SU-DHL-6 (cell line): ENCODE data around the gene NCAPH2.

ENCODE experiments used
- H2AFZ ChIP-seq: fragments of 200-600 bp; sonication (generic); 2 replicates; pipeline ENCODE4 v1.6.1; 2014; ENCODE audit warnings: low read depth, mild to moderate bottlenecking, moderate library complexity, mixed read lengths, antibody characterized with exemption, low read length; ENCODE audit not compliant: severe bottlenecking
- H3F3A ChIP-seq: fragments of 200-600 bp; shearing (Covaris generic); 2 replicates; pipeline ENCODE4 v1.6.0; 2016; ENCODE audit warnings: antibody characterized with exemption, mild to moderate bottlenecking; ENCODE audit not compliant: insufficient read depth
- H3K27ac ChIP-seq: fragments of 200-600 bp; sonication (generic); 2 replicates; pipeline ENCODE4 v1.5.1; 2016; ENCODE audit warnings: low read depth, mild to moderate bottlenecking, low read length, moderate library complexity, mixed read lengths
- H3K27me3 ChIP-seq: fragments of 200-600 bp; sonication (generic), shearing (Covaris generic); 2 replicates; pipeline ENCODE4 v1.6.0; 2014; ENCODE audit warnings: mild to moderate bottlenecking, low read length
- H3K36me3 ChIP-seq: fragments of 200-600 bp; sonication (generic); 2 replicates; pipeline ENCODE4 v1.6.1; 2014; ENCODE audit warnings: mild to moderate bottlenecking, low read length, mixed read lengths
- H3K4me2 ChIP-seq: fragments of 300-600, 200-600 bp; shearing (Covaris generic), sonication (generic); 2 replicates; pipeline ENCODE4 v1.6.0; 2014; ENCODE audit warnings: low read length, low read depth, mild to moderate bottlenecking; ENCODE audit not compliant: poor library complexity, severe bottlenecking
- H3K4me3 ChIP-seq: fragments of 200-600 bp; sonication (generic); 2 replicates; pipeline ENCODE4 v1.5.1; 2014; ENCODE audit warnings: antibody characterized with exemption, low read length, mild to moderate bottlenecking, mixed read lengths; ENCODE audit not compliant: insufficient read depth, poor library complexity, severe bottlenecking
- H3K79me2 ChIP-seq: fragments of 200-600 bp; sonication (generic); 2 replicates; pipeline ENCODE4 v1.6.1; 2014; ENCODE audit warnings: mild to moderate bottlenecking, low read length, moderate library complexity; ENCODE audit not compliant: insufficient read depth
- H3K9ac ChIP-seq: fragments of 200-600 bp; sonication (generic); 2 replicates; pipeline ENCODE4 v1.7.0; 2014; ENCODE audit warnings: mild to moderate bottlenecking, low read length
- H3K9me2 ChIP-seq: fragments of 200-600 bp; sonication (generic); replicated peaks from 2 replicates; pipeline ENCODE4 v1.6.1; 2014; ENCODE audit warnings: low read length; ENCODE audit not compliant: insufficient read depth
- H3K9me3 ChIP-seq: fragments of 200-600 bp; sonication (generic); 2 replicates; pipeline ENCODE4 v1.6.1; 2014; ENCODE audit warnings: low read length, mixed read lengths; ENCODE audit not compliant: insufficient read depth
- H4K20me1 ChIP-seq: fragments of 200-600 bp; sonication (generic); 2 replicates; pipeline ENCODE4 v1.6.1; 2014; ENCODE audit warnings: low read depth, mild to moderate bottlenecking, antibody characterized with exemption, low read length, moderate library complexity, mixed read lengths
- CTCF ChIP-seq: fragments of 200-600 bp; sonication (generic); IDR thresholded peaks from one replicate; pipeline ENCODE4 v1.5.1; 2017; ENCODE audit warnings: antibody characterized with exemption, mild to moderate bottlenecking, low read length, moderate library complexity; ENCODE audit not compliant: insufficient read depth, poor library complexity, severe bottlenecking
- EZH2phosphoT487 ChIP-seq: fragments of 200-600 bp; sonication (generic), shearing (Covaris generic); conservative IDR thresholded peaks from 2 replicates; pipeline ENCODE4 v1.6.1; 2018; ENCODE audit warnings: mild to moderate bottlenecking, antibody characterized with exemption, low read length, moderate library complexity, mixed read lengths

NCAPH2 gene

DNA sequence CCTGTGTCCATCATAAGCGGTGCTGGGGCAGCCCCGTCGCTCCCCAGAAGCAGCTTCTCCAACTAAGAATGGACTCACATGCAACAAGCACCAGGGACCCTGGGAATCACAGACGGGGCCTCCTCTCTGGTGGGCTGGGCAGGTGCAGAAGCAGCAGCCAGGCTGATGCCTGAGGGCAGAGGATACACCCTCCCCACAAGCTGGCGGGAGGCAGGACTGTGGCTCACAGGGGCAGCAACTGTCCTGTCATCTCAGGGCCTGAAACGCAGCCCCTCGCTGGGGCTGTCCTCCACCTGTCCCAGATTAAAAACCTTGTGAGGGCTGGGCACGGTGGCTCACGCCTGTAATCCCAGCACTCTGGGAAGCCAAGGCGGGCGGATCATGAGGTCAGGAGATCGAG lies 30.1 kb upstream of the NCAPH2 start:
- no peak for TF ChIP-seq EZH2phosphoT487
- Histone ChIP-seq H3K36me3 (no peaks in the 10 kb centered on the region), H3K27me3 (no peaks in the 10 kb centered on the region), H3K9me2 (no peaks in the 10 kb centered on the region), H3K9ac (no peak overlapping the region), H3K4me3 (no peak overlapping the region), H3K79me2 (peaks cover 18% of the 10 kb centered on the region), H2AFZ (no peak overlapping the region), H3K27ac (no peak overlapping the region), H3K4me2 (no peak overlapping the region), H3F3A (peaks cover 9% of the 10 kb centered on the region; the same call in 1 of the 2 replicates), H4K20me1 (no peaks in the 10 kb centered on the region), H3K9me3 (no peaks in the 10 kb centered on the region)

- no peaks in the 10 kb centered on the region for H3K27me3 ChIP-seq
- no peak overlapping the region for H3K9ac ChIP-seq
- no peak overlapping the region for H3K27ac ChIP-seq
- no peaks in the 10 kb centered on the region for H3K36me3 ChIP-seq
- 0 out of 2 replicates have a peak, but pooled peaks cover 4% of the 10 kb centered on the region for H3F3A ChIP-seq
- no peaks in the 10 kb centered on the region for H3K9me2 ChIP-seq
- TF ChIP-seq CTCF (no peak), EZH2phosphoT487 (no peak)
- H3K4me2 ChIP-seq, result no peak overlapping the region
- H3K4me3 ChIP-seq, result no peak overlapping the region
- H4K20me1 ChIP-seq, result no peaks in the 10 kb centered on the region
- no peaks in the 10 kb centered on the region for H3K79me2 ChIP-seq
- H3K9me3 ChIP-seq, result no peaks in the 10 kb centered on the region
- no peak overlapping the region for H2AFZ ChIP-seq
Observed at GRCh38 chr22:50479721-50480120, 28.3 kb upstream of the NCAPH2 start.

GRCh38 chr22:50481045-50481439 lies 27.0 kb upstream of the NCAPH2 start:
- Histone ChIP-seq H3K4me2 (peak overlapping the region; percentile 56), H3F3A (peaks cover 7% of the 10 kb centered on the region; the same call in 1 of the 2 replicates), H4K20me1 (no peaks in the 10 kb centered on the region), H3K36me3 (no peaks in the 10 kb centered on the region), H2AFZ (no peak overlapping the region), H3K9ac (peak overlapping the region; percentile 60; the same call in 1 of the 2 replicates), H3K27ac (no peak overlapping the region), H3K9me2 (no peaks in the 10 kb centered on the region), H3K79me2 (no peaks in the 10 kb centered on the region), H3K27me3 (no peaks in the 10 kb centered on the region), H3K4me3 (peak overlapping the region; percentile 49), H3K9me3 (no peaks in the 10 kb centered on the region)
- TF ChIP-seq EZH2phosphoT487, result no peak
- no peak for TF ChIP-seq CTCF

DNA sequence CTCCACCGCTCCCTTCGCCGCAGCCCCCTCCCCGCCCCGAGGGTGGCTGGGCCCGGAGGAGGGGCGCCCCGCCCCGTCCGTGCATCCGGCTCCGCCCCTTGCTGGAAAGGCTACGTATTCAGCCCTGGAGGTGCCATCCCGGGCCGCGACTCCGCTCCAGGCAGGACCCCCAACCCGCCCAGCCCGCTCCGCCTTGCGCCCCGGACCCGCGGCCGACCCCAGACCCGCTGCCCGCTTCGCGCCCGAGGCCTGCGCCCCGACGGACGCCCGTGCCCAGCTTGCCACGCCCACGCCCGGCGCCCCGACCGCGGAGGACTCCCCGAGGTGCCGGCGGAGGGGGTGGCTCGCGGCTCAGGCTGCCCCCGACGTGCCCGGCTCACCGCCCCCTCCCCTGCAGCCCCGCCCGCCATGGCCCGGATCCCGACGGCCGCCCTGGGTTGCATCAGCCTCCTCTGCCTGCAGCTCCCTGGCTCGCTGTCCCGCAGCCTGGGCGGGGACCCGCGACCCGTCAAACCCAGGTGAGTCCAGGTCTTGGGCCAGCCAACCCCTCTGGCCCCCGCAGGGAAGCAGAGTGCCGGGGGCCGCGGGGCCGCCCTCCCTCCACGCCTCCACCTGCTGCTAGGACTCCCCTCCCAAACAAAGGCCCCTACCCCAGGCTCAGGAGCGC lies 26.5 kb upstream of the NCAPH2 start, which contains the start of gene ADM2:
Gene ADM2, plus strand, starts transcription at position 104 of the 667 bp plus-strand sequence. Its CDS starts 305 bp downstream, at position 409.
- H3K27ac ChIP-seq, result no peak within 1 kb of the TSS
- H4K20me1 ChIP-seq, result no peaks in the 10 kb centered on the region
- H3K9ac ChIP-seq, result peak within 1 kb of the TSS; percentile 60
- no peak within 1 kb of the TSS for H2AFZ ChIP-seq
- H3F3A ChIP-seq, result peaks cover 11% of the 10 kb centered on the region; the same call in 1 of the 2 replicates
- peak within 1 kb of the TSS; percentile 49 for H3K4me3 ChIP-seq
- H3K36me3 ChIP-seq, result no peaks in the 10 kb centered on the region
- no peaks in the 10 kb centered on the region for H3K79me2 ChIP-seq
- no peak for TF ChIP-seq CTCF
- TF ChIP-seq EZH2phosphoT487, result no peak
- no peaks in the 10 kb centered on the region for H3K9me3 ChIP-seq
- no peaks in the 10 kb centered on the region for H3K9me2 ChIP-seq
- no peaks in the 10 kb centered on the region for H3K27me3 ChIP-seq
- H3K4me2 ChIP-seq, result peak within 1 kb of the TSS; percentile 56
